HEK293 (cell line): ENCODE data around the gene VASP.

Experiments
- ZNF138 ChIP-seq: fragments of 450-650 bp; formaldehyde crosslinking; IDR thresholded peaks from 2 replicates; pipeline ENCODE4 v1.5.1; 2016; ENCODE audit warnings: missing biosample characterization, missing genetic modification characterization, borderline replicate concordance
- ZNF274 ChIP-seq, 2 experiments: fragments of 200-500 bp in 1 of 2; fragments of 450-650 bp in 1 of 2; sonication (Bioruptor generic) in 1 of 2; formaldehyde crosslinking in 1 of 2; IDR thresholded peaks; 2 replicates each; pipeline versions ENCODE4 v1.5.1 to v1.6.1; 2014 to 2016; ENCODE audit warnings: borderline replicate concordance in 1 of 2, inconsistent platforms in 1 of 2, low read length in 1 of 2, missing biosample characterization in 1 of 2, missing genetic modification characterization in 1 of 2
- ZNF292 ChIP-seq: fragments of 450-650 bp; formaldehyde crosslinking; IDR thresholded peaks from 2 replicates; pipeline ENCODE4 v1.5.1; 2016; ENCODE audit warnings: low read depth, missing biosample characterization, missing genetic modification characterization, borderline replicate concordance
- TF ChIP-seq, protein P1 (sequence below): fragments of 450-650 bp; formaldehyde crosslinking; IDR thresholded peaks from 2 replicates; pipeline ENCODE4 v1.5.1; 2016; ENCODE audit warnings: missing biosample characterization, missing genetic modification characterization

DNA sequence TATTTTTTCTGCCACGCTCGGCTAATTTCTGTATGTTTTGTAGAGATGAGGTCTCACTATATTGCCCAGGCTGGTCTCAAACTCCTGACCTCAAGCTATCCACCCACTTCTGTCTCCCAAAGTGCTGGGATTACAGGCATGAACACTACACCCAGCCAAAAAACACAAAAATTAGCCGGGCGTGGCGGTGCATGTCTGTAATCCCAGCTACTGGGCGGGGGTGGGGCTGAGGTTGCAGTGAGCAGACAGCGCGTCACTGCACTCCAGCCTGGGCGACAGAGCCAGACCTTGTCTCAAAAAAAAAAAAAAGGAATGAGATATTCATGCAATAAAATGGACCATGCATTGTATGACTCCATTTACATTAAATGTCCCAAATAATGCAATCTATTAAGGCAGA lies 32.2 kb downstream of the VASP start:
- TF ChIP-seq ZNF274 (IDR thresholded peaks at IDR 0.05; ENCODE audit: low read length) (no peak), ZNF274 (tag by site-specific recombination; IDR thresholded peaks at IDR 0.05; ENCODE audit: borderline replicate concordance) (no peak), ZNF138 (tag by site-specific recombination) (no peak), ZNF292 (tag by site-specific recombination) (no peak)
- TF ChIP-seq, protein P1, sequence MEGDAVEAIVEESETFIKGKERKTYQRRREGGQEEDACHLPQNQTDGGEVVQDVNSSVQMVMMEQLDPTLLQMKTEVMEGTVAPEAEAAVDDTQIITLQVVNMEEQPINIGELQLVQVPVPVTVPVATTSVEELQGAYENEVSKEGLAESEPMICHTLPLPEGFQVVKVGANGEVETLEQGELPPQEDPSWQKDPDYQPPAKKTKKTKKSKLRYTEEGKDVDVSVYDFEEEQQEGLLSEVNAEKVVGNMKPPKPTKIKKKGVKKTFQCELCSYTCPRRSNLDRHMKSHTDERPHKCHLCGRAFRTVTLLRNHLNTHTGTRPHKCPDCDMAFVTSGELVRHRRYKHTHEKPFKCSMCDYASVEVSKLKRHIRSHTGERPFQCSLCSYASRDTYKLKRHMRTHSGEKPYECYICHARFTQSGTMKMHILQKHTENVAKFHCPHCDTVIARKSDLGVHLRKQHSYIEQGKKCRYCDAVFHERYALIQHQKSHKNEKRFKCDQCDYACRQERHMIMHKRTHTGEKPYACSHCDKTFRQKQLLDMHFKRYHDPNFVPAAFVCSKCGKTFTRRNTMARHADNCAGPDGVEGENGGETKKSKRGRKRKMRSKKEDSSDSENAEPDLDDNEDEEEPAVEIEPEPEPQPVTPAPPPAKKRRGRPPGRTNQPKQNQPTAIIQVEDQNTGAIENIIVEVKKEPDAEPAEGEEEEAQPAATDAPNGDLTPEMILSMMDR (tag by site-specific recombination), result no peak
